ENCODE measurements around the gene LARGE2.
A peak's percentile ranks its signal among the peaks of the same experiment; 100 is the strongest.
"Not testable (repeated sequence)": the region's sequence is repeated elsewhere in the genome, so short reads cannot be mapped to it uniquely, and the experiment has no call there.

LARGE2 gene

GRCh38 chr11:45896422-45896984, 26.0 kb upstream of the LARGE2 start:
- no peak for DNase-seq

- DNase-seq = no peak
Observed at GRCh38 chr11:45897556-45897955, 24.9 kb upstream of the LARGE2 start.

GRCh38 chr11:45899086-45899447, 23.4 kb upstream of the LARGE2 start:
- no peak for DNase-seq

- peak; percentile 59 for DNase-seq
Observed at GRCh38 chr11:45899448-45900174, 22.8 kb upstream of the LARGE2 start.

- DNase-seq = not testable (repeated sequence)
Observed at GRCh38 chr11:45900175-45900800, 22.2 kb upstream of the LARGE2 start.

- DNase-seq = no peak
Observed at GRCh38 chr11:45900916-45901617, 21.4 kb upstream of the LARGE2 start.

GRCh38 chr11:45901626-45902025, 20.8 kb upstream of the LARGE2 start:
- DNase-seq = no peak

GRCh38 chr11:45902452-45903380, 19.7 kb upstream of the LARGE2 start:
- no peak for DNase-seq

GRCh38 chr11:45904309-45904915, 18.0 kb upstream of the LARGE2 start:
- DNase-seq = no peak

- DNase-seq = no peak
Observed at GRCh38 chr11:45905095-45905494, 17.4 kb upstream of the LARGE2 start.

GRCh38 chr11:45905576-45905975, 16.9 kb upstream of the LARGE2 start:
- not testable (repeated sequence) for DNase-seq

- DNase-seq = no peak
Observed at GRCh38 chr11:45906096-45906682, 16.3 kb upstream of the LARGE2 start.

GRCh38 chr11:45906965-45907611, 15.4 kb upstream of the LARGE2 start, which contains the start of gene FREY1:
Gene FREY1 (minus strand): TSS chr11:45907271. CDS start chr11:45907245, 26 bp downstream.
- no peak for DNase-seq

GRCh38 chr11:45907911-45908370, 14.5 kb upstream of the LARGE2 start:
- DNase-seq = no peak

GRCh38 chr11:45909594-45910475, 12.6 kb upstream of the LARGE2 start:
- no peak for DNase-seq

- no peak for DNase-seq
Observed at GRCh38 chr11:45910623-45911022, 11.8 kb upstream of the LARGE2 start.

- DNase-seq = no peak
Observed at GRCh38 chr11:45913514-45913913, 8.9 kb upstream of the LARGE2 start.

- no peak for DNase-seq
Observed at GRCh38 chr11:45913942-45914635, 8.4 kb upstream of the LARGE2 start.

- DNase-seq = no peak
Observed at GRCh38 chr11:45915446-45915845, 7.0 kb upstream of the LARGE2 start.

Measured in activated gamma-delta T cell (primary cell).